Right forelimb (tissue), 1 donor: ENCODE data around the gene GRAMD4.
A peak's percentile ranks its signal among the peaks of the same experiment; 100 is the strongest.
"Not testable (repeated sequence)": the region's sequence is repeated elsewhere in the genome, so short reads cannot be mapped to it uniquely, and the experiment has no call there.

Experiments
- DNase-seq: peaks from one replicate; pipeline ENCODE4 v3.0.0-alpha.2; 2018

GRAMD4 gene

GRCh38 chr22:46640293-46641055 is 20.3 kb downstream of the GRAMD4 start:
- no peak for DNase-seq

- DNase-seq, result no peak
Measured at GRCh38 chr22:46641811-46642266, 21.7 kb downstream of the GRAMD4 start.

- DNase-seq, result not testable (repeated sequence)
Measured at GRCh38 chr22:46642840-46643480, 22.8 kb downstream of the GRAMD4 start.

- DNase-seq, result no peak
Measured at GRCh38 chr22:46646531-46647215, 26.5 kb downstream of the GRAMD4 start.

- not testable (repeated sequence) for DNase-seq
Measured at GRCh38 chr22:46648225-46648820, 28.1 kb downstream of the GRAMD4 start.

GRCh38 chr22:46649141-46650077 is 29.2 kb downstream of the GRAMD4 start:
- no peak for DNase-seq

GRCh38 chr22:46650078-46650810 is 30.1 kb downstream of the GRAMD4 start:
- DNase-seq, result no peak

GRCh38 chr22:46651316-46651715 is 31.1 kb downstream of the GRAMD4 start:
- no peak for DNase-seq

- DNase-seq, result peak; percentile 56
Measured at GRCh38 chr22:46652081-46652846, 32.1 kb downstream of the GRAMD4 start.

GRCh38 chr22:46652847-46653331 is 32.7 kb downstream of the GRAMD4 start:
- no peak for DNase-seq

GRCh38 chr22:46653596-46653995 is 33.4 kb downstream of the GRAMD4 start:
- DNase-seq, result no peak

- DNase-seq, result no peak
Measured at GRCh38 chr22:46654426-46654825, 34.2 kb downstream of the GRAMD4 start.

GRCh38 chr22:46654927-46655595 is 34.9 kb downstream of the GRAMD4 start:
- DNase-seq, result no peak

GRCh38 chr22:46655861-46656608 is 35.8 kb downstream of the GRAMD4 start:
- DNase-seq, result no peak

- DNase-seq, result no peak
Measured at GRCh38 chr22:46656856-46657654, 36.9 kb downstream of the GRAMD4 start.

GRCh38 chr22:46657655-46657953 is 37.4 kb downstream of the GRAMD4 start:
- no peak for DNase-seq

GRCh38 chr22:46657996-46658947 is 38.1 kb downstream of the GRAMD4 start:
- no peak for DNase-seq
